Pancreas (tissue), 10 donors: Measurements from ENCODE around the gene SPRTN. TPM values are rescaled to one million over a fixed set of nuclear protein-coding genes. Genes with fewer than 3 reads are reported as not detected.

ENCODE experiments used
- ATAC-seq, 4 donors: fragments of 200-7000 bp; cut with Tn5 transposase; one replicate each; pipeline versions ENCODE4 v1.8.0 to v1.9.1; 2020; ENCODE audit warnings: mild to moderate bottlenecking in 4 of 4, moderate library complexity in 4 of 4
- DNase-seq, 6 donors: peaks; one replicate each; pipeline ENCODE4 v3.0.0-alpha.2; 2020
- FAIRE-seq: peaks from 2 replicates; lab custom pipeline; 2012; peaks lifted over from hg19 to GRCh38; lab: Jason Lieb, UNC
- H3K27ac ChIP-seq, 4 donors: fragments of 200-600 bp; sonication (generic); 1 replicate in 3 of 4; 2 replicates in 1 of 4; pipeline versions ENCODE4 v1.5.0 to v1.8.0; 2020
- H3K27me3 ChIP-seq, 4 donors: fragments of 200-600 bp; one replicate each; pipeline ENCODE4 v1.8.0; 2021
- H3K36me3 ChIP-seq, 3 donors: fragments of 200-600 bp; sonication (generic) in 1 of 3; one replicate each; pipeline versions ENCODE4 v1.5.0 to v1.8.0; 2020 to 2021
- H3K4me1 ChIP-seq, 3 donors: fragments of 200-600 bp; one replicate each; pipeline ENCODE4 v1.8.0; 2021
- H3K4me3 ChIP-seq, 4 donors: fragments of 200-600 bp; sonication (generic) in 2 of 4; one replicate each; pipeline versions ENCODE4 v1.5.0 to v1.8.0; 2020 to 2021
- H3K9me3 ChIP-seq, 4 donors: fragments of 200-600 bp; one replicate each; pipeline ENCODE4 v1.8.0; 2021
- WGBS, 2 donors: extraction: QIAGEN DNeasy Blood & Tissue Kit; methylation state at CpG; one replicate each; pipeline ENCODE4 v1.1.7; 2013; 5-methylcytosine and 5-hydroxymethylcytosine counted together
- intact Hi-C, 3 donors: fragments of 100-400 bp; cut with DNase I; formaldehyde crosslinking; loops; one replicate each; pipeline versions ENCODE4 v1.11.1 to v1.14.2; 2022
- polyA plus RNA-seq, 2 donors: library from polyadenylated mRNA; stranded (reverse); fragments of 200-250 nt; gene quantifications; one replicate each; pipeline ENCODE4 v1.2.3, GENCODE V29; 2013
- total RNA-seq, 6 donors: library from RNA; stranded (reverse); fragmentation: NEBNext Ultra II Directional in 4 of 6; extraction: Animal tissue kit (Norgen Biotek cat#: 25700) in 4 of 6; gene quantifications; one replicate each; pipeline versions ENCODE4 v1.2.1 to v1.2.4, GENCODE V29; 2021 to 2023
- TF ChIP-seq, protein P1 (sequence below), 4 donors: fragments of 200-600 bp; sonication (generic) in 3 of 4; IDR thresholded peaks; one replicate each; pipeline versions ENCODE4 v1.5.0 to v1.8.0; 2021; ENCODE audit warnings: antibody characterized with exemption in 4 of 4
- donor health status: healthy with polysubstance abuse.
- donor health status: DM: no; HTN: no; CAD: no; lungs with moderate emphysema.
- donor health status: DM: no; HTN: no; CAD: no.
- donor health status: control.
- donor health status: control.
- donor health status: Bipolar disorder and iron deficiency.
- donor health status: DM: yes; HTN: yes; CAD: no.
- donor health status: DM: no; HTN: no; CAD: no.
- donor health status: DM: no; HTN: no; CAD: no.
- donor health status: DM: yes; HTN: yes; CAD: no.

Gene SPRTN
- total and polyA plus RNA-seq, 8 donors = 2.2 to 5.6 (median 3.5) TPM

DNA sequence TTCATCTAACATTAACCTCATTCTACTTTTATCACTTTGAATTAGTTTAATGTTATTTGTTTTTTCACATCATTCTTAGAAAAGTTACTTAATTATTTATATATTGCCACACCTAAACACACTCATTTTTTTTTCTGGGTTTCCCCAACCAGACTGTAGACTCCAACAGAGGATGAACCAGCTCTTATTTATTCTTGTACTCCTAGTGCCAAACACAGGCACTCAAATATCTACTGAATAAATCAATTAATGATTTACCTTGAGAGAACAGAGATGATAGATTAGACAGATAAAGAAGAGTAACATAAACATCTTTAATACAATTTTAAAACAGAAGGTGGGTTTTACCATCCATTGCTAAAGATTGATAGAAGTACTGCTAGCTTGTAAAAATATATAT lies 48.4 kb downstream of the SPRTN start:
- TF ChIP-seq, protein P1, sequence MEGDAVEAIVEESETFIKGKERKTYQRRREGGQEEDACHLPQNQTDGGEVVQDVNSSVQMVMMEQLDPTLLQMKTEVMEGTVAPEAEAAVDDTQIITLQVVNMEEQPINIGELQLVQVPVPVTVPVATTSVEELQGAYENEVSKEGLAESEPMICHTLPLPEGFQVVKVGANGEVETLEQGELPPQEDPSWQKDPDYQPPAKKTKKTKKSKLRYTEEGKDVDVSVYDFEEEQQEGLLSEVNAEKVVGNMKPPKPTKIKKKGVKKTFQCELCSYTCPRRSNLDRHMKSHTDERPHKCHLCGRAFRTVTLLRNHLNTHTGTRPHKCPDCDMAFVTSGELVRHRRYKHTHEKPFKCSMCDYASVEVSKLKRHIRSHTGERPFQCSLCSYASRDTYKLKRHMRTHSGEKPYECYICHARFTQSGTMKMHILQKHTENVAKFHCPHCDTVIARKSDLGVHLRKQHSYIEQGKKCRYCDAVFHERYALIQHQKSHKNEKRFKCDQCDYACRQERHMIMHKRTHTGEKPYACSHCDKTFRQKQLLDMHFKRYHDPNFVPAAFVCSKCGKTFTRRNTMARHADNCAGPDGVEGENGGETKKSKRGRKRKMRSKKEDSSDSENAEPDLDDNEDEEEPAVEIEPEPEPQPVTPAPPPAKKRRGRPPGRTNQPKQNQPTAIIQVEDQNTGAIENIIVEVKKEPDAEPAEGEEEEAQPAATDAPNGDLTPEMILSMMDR (IDR thresholded peaks at IDR 0.05) = no peak
- Histone ChIP-seq H3K4me3 (no peak overlapping the region), H3K9me3 (no peaks in the 10 kb centered on the region), H3K27ac (peak overlapping the region in 2 of 4 donors; percentile 56 to 66), H3K27me3 (no peaks in the 10 kb centered on the region), H3K4me1 (peaks cover 10 to 60% (median 12%) of the 10 kb centered on the region in 3 donors), H3K36me3 (no peaks in the 10 kb centered on the region)
- intact Hi-C loops = no loop called here
- FAIRE-seq = no peak
- DNase-seq = no peak
- ATAC-seq = no peak

DNA sequence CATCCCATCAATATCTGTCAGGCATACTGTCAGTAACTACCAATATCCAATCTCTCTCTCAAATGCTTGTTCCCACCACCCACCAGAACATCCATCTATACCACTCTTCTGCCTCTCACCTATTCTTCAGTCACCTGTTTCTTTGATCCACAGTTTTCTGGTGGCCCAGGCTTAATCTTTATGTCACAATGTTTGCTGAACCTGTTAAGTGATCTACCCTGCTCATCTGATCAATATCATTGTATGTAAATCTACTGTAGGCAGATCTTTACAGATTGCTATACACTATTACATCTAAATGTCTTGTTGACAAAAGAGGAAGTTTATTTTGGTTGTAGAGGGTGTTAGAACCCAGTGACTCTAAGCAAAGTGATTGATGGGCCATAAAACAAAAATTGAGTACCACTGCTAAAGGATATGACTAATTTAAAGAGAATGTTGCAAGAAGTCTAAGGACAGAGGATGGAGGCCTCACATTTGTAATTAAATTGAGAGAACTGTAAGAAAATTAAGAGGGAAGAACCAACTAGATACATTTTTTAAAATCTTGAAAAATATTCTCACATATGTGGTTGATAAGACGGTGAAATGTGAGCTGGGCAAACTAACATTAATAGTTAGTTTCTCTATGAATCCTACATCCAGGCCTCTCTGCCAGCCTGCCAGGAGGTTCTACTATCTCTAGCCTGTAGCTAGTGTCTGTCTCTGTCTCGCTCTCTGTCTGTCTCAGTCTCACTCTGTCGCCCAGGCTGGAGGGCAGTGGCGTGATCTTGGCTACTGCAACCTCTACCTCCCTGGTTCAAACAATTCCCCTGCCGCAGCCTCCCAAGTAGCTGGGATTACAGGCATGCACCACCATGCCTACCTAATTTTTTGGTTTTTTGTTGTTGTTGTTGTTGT lies 49.9 kb downstream of the SPRTN start:
- H3K9me3 ChIP-seq = no peaks in the 10 kb centered on the region
- intact Hi-C loops = no loop called here
- H3K36me3 ChIP-seq = no peaks in the 10 kb centered on the region
- peaks cover 14 to 53% (median 18%) of the 10 kb centered on the region in 3 donors for H3K4me1 ChIP-seq
- no peaks in the 10 kb centered on the region for H3K27me3 ChIP-seq
- FAIRE-seq (no peak), ATAC-seq (no peak), DNase-seq (no peak)
- no peak overlapping the region for H3K4me3 ChIP-seq
- peak overlapping the region in 1 of 4 donors; percentile 4 for H3K27ac ChIP-seq
- WGBS, 2 donors = 93 to 97% methylated on average over 4 to 5 of the region's 5 CpGs
- TF ChIP-seq, protein P1 (IDR thresholded peaks at IDR 0.05) = no peak

DNA sequence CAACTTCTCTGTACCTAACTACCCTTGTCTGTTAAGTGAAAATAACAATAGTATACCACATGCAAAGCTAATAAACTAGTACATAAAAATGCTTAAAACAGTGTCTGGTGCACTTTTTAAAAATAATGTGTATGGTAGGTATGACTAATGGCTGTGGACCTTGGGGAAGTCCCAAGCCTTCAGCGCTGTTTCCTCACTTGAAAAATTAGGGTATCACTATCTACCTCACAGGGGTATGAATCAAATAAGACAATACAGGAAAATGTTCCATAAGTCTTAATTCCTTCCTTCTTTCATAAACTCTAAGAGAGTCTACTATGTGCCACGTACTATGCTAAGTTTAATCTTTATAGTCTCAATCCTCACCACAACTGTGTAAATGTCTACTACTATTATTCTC lies 52.0 kb downstream of the SPRTN start:
- DNase-seq (no peak), FAIRE-seq (no peak), ATAC-seq (peak in 1 of 4 donors; percentile 15)
- intact Hi-C loops = no loop called here
- peaks cover 25 to 54% (median 31%) of the 10 kb centered on the region in 3 donors for H3K4me1 ChIP-seq
- TF ChIP-seq, protein P1 (IDR thresholded peaks at IDR 0.05) = no peak
- no peak overlapping the region for H3K4me3 ChIP-seq
- no peaks in the 10 kb centered on the region for H3K9me3 ChIP-seq
- H3K27ac ChIP-seq = peak overlapping the region in 2 of 4 donors; percentile 28 to 50
- H3K36me3 ChIP-seq = no peaks in the 10 kb centered on the region
- H3K27me3 ChIP-seq = no peaks in the 10 kb centered on the region
- 34 to 51% methylated on average over 2 of the region's 2 CpGs for WGBS, 2 donors

DNA sequence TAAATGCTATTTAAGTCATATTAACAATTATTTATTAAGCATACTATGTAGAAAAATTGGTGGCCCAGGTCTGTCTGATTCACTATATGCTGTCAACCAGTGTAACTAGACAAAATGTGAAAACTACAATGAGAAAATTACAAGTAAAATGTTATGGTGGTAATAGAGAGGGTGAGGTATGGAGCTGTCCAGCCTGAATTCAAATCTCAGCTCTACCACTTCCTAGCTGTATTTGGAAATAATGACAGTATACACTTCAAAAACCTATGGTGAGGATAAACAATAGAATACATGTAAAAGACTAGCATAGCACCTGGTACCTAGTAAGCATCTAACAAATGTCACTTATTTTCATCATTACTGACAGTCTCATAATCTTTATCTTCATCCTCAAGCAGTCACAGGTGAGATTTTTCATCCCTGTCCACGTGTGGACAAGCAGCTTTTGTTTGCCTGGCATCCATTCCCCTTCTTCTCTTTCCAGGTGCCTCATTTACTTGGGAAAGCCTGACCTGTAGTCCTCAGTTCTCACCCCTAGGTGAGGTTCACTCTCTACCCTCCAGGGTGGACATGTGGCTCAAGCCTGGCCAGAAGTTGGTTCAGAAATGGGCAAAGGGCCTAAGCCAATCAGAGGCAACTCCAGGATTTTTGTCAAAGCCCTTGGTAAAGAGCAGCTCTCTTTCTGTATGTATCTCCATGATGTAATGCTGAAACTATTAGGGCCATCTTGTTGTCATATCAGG lies 54.5 kb downstream of the SPRTN start:
- Histone ChIP-seq H3K27me3 (no peaks in the 10 kb centered on the region), H3K36me3 (no peaks in the 10 kb centered on the region), H3K4me3 (no peak overlapping the region), H3K9me3 (no peaks in the 10 kb centered on the region), H3K27ac (peak overlapping the region; percentile 8 to 76 (median 52)), H3K4me1 (peaks cover 27 to 60% (median 41%) of the 10 kb centered on the region in 3 donors)
- intact Hi-C loops = no loop called here
- 9 to 11% methylated on average over 1 of the region's 1 CpG for WGBS, 2 donors
- FAIRE-seq = no peak
- TF ChIP-seq, protein P1 (IDR thresholded peaks at IDR 0.05) = no peak
- DNase-seq = no peak
- ATAC-seq = peak in 3 of 4 donors; percentile 7 to 27 (median 12)
